Ishikawa (cell line): ENCODE results near the gene SCYL1.

Experiments
- EP300 ChIP-seq: IDR thresholded peaks from 2 replicates; pipeline ENCODE4 v1.6.1; 2012; ENCODE audit warnings: borderline replicate concordance
- RAD21 ChIP-seq: IDR thresholded peaks from 2 replicates; pipeline ENCODE4 v1.6.1; 2012; ENCODE audit warnings: low read depth
- TAF1 ChIP-seq: IDR thresholded peaks from 2 replicates; pipeline ENCODE4 v1.6.1; 2012; ENCODE audit warnings: low read depth, mild to moderate bottlenecking

GRCh38 chr11:65578667-65579066 is 53.8 kb downstream of the SCYL1 start:
- no peak for TF ChIP-seq RAD21
- TF ChIP-seq EP300: no peak
- no peak for TF ChIP-seq TAF1
